ENCODE measurements around the gene ADA. TPM values are rescaled to one million over a fixed set of nuclear protein-coding genes. Genes with fewer than 3 reads are reported as not detected.

The ADA gene
- total RNA-seq, 2 donors from 2014 or later, result 30.4 to 32.5 TPM

DNA sequence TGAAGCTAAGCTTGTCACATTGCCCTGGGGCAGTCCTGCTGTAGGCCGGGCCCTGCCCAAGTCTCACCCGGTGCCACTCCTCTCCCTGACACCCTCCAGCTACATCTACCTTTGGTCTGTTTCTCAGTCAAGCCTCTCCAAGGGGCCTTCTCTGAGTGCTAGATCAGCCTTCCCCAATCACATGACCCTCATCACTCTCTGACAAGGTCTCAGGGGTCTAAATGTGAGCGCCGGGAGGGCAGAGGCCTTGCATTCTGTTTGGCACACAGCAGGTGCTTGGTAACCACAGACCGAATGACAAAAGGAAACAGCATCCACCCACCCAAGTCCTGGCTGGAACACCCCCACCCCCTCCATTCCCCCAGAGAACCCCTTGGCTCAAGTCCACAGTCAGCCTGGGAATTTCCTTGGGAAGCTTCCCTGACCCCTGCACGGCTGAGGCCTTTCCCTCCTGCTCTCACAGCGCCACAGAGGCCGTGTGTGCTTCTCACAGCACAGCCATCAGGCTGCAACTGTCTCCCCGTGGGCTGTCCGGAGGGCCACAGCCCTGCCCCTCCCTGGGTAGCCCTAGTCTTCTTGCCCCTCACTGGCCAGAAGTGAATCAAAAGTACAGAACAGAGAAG is 36.2 kb downstream of the ADA start:
- Mint-ChIP-seq H3K27ac (peak overlapping the region; percentile 82), H3K36me3 (ENCODE audit: low read depth) (peaks cover 38% of the 10 kb centered on the region), H3K4me1 (peaks cover 22% of the 10 kb centered on the region), H3K27me3 (no peaks in the 10 kb centered on the region), H3K9me3 (no peaks in the 10 kb centered on the region), H3K4me3 (peak overlapping the region; percentile 16)
- peak; percentile 18 for ATAC-seq (replicated peaks)

DNA sequence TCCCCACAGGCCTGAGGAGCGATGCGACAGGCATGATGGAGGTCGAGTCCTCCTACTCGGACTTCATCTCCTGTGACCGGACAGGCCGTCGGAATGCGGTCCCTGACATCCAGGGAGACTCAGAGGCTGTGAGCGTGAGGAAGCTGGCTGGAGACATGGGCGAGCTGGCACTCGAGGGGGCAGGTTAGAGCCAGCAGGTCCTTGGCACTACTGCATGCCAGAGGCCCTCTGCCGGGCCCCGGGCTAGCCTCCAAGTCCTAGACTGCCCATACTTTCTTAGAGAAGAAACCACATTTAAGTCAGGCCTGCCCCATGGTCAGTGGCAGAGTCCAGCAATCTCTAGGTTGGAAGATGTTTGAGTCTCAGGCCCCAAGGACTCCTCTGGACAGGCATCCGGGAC is 37.0 kb downstream of the ADA start:
- Mint-ChIP-seq H3K27ac (peak overlapping the region; percentile 82), H3K4me1 (peaks cover 22% of the 10 kb centered on the region), H3K27me3 (no peaks in the 10 kb centered on the region), H3K9me3 (no peaks in the 10 kb centered on the region), H3K36me3 (ENCODE audit: low read depth) (peaks cover 30% of the 10 kb centered on the region), H3K4me3 (no peak overlapping the region)
- ATAC-seq (replicated peaks), result no peak

DNA sequence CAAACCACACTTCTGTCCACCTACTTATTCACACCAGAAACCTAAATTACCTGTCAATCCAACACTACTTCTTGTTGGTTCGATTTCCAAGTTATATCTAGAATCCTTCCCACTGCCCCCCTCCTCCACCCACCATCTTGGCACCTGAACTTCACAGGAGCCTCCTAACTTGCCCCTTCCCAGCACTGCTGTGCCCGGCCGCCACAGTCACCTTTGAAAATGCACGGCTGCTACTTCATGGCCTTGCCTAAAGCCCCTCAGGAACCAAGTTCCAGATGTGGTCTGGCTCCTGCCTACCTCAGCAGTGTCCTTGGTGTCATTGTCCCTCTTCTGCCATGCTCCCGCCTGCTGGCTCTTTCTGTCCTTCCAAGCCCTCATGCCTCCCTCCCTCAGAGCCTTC is 37.9 kb downstream of the ADA start:
- ATAC-seq (replicated peaks), result no peak
- Mint-ChIP-seq H3K9me3 (no peaks in the 10 kb centered on the region), H3K27me3 (no peaks in the 10 kb centered on the region), H3K36me3 (ENCODE audit: low read depth) (peaks cover 22% of the 10 kb centered on the region), H3K27ac (peak overlapping the region; percentile 82), H3K4me1 (peaks cover 22% of the 10 kb centered on the region), H3K4me3 (no peak overlapping the region)

DNA sequence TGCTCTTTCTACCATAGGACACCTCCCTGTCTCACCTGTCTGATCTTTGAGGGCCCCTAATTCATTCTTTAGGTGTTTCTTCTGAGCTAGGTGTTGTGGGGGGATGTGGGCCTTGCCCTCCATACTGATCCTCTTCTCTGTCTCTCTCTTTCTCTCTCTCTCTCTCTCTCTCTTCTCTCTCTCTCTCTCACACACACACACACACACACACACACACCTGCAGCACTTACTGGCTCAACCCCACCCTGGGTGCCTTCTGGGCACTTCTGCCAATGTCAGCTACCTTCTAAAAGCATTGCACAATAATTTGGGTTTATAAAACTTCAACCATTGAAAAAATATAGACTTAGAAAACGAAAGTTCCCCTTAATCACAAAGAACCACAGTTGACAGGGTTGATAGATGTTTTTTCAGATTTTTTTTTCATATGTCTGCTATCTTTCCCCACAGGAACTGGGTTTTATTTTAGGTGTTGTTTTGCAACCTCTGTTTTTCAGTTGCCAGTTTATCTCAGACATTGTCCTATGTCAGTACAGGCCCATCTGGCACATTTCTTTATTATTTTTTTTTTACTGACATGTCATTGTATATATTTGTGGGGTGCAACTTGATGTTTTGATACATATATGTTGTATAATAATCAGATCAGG is 41.1 kb downstream of the ADA start:
- Mint-ChIP-seq H3K9me3 (no peaks in the 10 kb centered on the region), H3K27ac (peak overlapping the region; percentile 84), H3K4me3 (peak overlapping the region; percentile 60)

DNA sequence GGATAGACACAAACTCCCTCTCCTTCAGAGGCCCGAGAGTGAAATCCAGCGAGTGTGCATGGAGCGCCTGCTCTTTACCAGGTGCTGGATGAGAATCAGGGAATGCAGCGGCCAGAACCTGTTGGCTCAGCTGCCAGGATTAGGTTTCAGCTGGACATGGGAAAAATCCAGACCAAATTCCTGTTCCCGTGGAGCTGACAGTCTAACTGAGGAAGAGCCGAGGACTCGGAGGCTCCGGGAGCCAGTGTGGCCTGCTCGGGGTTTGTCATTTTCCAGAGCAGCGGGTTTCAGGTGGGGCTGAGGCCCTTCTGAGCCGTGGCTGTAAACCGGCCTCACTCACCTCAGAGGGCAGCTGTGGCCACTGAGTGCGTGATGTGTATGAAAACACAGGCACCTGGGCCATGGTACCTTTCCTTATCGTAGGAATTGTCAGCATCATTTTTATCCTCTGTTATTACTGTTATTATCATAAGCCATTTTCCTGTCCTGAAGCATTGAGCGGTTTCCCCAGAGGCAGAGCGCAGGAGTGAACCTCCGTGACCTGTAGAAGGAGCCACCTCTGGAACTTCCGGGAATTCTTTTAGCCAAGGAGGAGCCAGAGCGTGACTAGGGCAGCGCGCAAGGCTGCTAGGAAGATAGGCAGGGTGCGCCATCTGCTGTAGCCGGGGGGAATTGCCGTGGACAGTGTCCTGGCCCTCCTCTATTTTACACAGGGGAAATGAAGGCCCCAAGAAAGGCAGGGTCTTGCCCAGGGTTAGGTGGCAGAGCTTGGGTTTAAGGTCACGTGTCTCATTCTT is 41.8 kb downstream of the ADA start:
- no peaks in the 10 kb centered on the region for H3K9me3 Mint-ChIP-seq
- peak overlapping the region; percentile 84 for H3K27ac Mint-ChIP-seq
- peak; percentile 99 for ATAC-seq (replicated peaks)
- H3K4me3 Mint-ChIP-seq, result peak overlapping the region; percentile 60
- no peaks in the 10 kb centered on the region for H3K27me3 Mint-ChIP-seq
- peaks cover 12% of the 10 kb centered on the region for H3K36me3 Mint-ChIP-seq (ENCODE audit: low read depth)
- H3K4me1 Mint-ChIP-seq, result no peaks in the 10 kb centered on the region

More for the DNA sequence above, 41.1 kb downstream of the ADA start:
- Mint-ChIP-seq H3K36me3 (ENCODE audit: low read depth) (peaks cover 17% of the 10 kb centered on the region), H3K27me3 (no peaks in the 10 kb centered on the region), H3K4me1 (peaks cover 4% of the 10 kb centered on the region)
- ATAC-seq (replicated peaks), result peak; percentile 8

DNA sequence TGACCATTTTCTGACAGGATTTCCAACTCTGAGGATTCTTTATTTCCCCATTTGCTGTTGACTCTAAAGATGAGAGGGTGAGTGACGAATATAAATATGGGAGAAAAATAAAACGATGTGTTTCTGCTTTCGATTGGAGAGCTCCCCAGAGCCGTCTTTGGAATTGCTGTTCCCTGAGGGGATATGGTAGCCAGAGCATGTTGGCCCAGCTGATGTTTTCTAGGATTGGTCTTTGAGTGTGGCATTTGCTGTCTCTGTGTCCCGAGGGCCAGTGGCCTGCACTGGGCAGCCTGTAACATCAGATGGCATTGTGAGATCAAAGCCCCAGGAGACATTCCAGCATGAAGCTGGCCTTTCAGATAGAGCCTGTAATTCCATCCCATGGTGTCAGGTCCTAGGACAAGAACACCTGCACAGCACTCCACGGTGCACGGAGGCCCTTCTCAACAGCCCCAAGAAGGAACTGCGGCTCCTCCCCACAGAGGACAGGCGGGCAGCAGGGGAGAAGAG is 42.4 kb downstream of the ADA start:
- Mint-ChIP-seq H3K27me3 (no peaks in the 10 kb centered on the region), H3K36me3 (ENCODE audit: low read depth) (peaks cover 7% of the 10 kb centered on the region), H3K9me3 (no peaks in the 10 kb centered on the region), H3K4me1 (no peaks in the 10 kb centered on the region), H3K27ac (peak overlapping the region; percentile 28), H3K4me3 (no peak overlapping the region)
- ATAC-seq (replicated peaks), result no peak

DNA sequence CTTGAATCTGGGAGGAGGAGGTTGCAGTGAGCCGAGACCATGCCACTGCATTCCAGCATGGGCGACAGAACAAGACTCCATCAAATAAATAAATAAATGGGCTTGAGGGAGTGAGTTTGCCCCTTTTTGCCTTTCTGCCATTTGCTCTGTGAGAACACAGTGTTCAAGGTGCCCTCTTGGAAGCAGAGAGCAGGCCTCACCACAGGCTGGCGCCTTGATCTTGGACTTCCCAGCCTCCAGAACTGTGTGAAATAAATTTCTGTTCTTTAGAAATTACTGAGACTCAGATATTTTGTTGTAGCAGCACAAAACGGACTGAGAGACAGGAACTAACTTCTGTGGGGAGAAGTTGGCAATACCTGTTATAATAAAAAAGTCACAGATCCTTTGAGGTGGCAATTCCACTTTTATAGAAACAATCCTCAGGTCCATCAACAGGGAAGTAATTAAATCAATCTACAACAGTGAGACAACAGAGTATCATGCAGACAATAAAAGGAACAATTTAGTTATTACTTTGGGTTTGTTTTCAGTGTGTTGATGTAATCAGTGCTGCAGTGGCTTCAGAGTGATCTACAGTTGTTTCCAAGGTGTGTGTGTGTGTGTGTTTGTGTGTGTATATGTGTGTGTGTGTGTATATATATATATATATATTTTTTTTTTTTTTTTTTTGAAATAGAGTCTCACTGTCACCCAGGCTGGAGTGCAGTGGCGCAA is 44.6 kb downstream of the ADA start:
- H3K4me1 Mint-ChIP-seq, result no peaks in the 10 kb centered on the region
- no peaks in the 10 kb centered on the region for H3K27me3 Mint-ChIP-seq
- H3K9me3 Mint-ChIP-seq, result no peaks in the 10 kb centered on the region
- H3K36me3 Mint-ChIP-seq (ENCODE audit: low read depth), result no peaks in the 10 kb centered on the region
- H3K27ac Mint-ChIP-seq, result no peak overlapping the region
- ATAC-seq (replicated peaks), result no peak
- H3K4me3 Mint-ChIP-seq, result no peak overlapping the region

DNA sequence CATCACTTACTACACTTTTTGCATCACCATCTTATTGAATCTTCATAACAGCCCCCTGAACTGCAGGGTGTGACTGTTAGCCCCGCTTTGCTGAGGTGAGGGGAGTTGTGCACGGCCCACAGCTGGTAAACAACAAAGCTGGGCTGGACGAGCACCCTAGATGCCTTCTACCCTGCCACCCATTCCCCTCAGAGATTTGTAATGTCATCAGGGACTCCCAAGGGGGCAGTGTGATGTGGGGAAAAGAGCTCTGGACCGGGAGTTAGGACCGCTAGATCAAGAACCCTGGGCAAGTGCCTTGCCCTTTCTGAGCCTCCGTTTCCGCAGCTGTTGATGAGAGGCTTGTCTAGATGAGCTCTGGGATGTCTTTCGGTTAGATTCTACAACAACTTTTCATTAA is 48.2 kb downstream of the ADA start:
- H3K4me3 Mint-ChIP-seq, result no peak overlapping the region
- H3K36me3 Mint-ChIP-seq (ENCODE audit: low read depth), result no peaks in the 10 kb centered on the region
- H3K27me3 Mint-ChIP-seq, result no peaks in the 10 kb centered on the region
- peaks cover 3% of the 10 kb centered on the region for H3K4me1 Mint-ChIP-seq
- no peak overlapping the region for H3K27ac Mint-ChIP-seq
- no peak for ATAC-seq (replicated peaks)
- no peaks in the 10 kb centered on the region for H3K9me3 Mint-ChIP-seq

DNA sequence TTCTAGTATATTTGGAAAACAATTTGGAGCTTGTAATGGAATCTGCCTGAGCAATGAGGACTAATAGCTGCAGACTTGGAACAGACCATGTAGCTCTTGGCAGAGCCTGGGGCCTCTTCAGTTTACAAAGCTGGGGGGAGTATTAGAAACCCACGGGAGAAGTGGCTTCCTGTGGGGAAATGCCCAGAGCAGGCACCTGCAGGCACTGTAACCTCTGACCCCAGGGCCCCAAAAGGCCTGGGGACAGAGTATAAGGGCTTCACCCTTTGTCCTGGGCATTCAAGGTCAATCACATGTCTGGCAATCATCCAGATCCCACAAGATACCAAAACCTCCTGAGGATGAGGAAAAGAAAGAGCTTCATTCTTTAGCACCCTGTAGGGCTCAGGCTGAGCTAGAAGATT is 49.7 kb downstream of the ADA start:
- no peak for ATAC-seq (replicated peaks)
- H3K9me3 Mint-ChIP-seq, result no peaks in the 10 kb centered on the region

DNA sequence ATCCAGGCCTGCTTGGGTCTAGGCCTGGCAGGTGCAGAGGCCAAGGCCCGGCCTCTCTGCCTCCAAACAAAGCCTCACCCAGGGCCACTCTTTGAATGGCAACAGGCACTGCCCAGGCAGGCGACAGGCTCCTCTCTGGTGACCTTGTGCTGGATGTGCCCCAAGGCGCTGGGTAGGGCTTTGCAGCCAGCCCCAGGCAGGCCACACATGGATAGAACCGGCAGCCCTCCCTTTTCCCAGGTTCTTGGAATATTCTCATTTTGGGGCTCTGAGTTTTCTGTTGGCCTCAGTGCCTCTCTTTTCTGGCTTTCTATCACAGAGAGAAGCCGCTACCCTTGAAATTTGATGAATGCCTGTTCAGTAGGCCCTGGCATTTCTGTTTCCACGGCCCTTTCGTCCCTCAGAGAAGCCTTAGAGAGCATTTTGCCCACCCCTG is 50.2 kb downstream of the ADA start:
- ATAC-seq (replicated peaks), result no peak
- Mint-ChIP-seq H3K36me3 (ENCODE audit: low read depth) (no peaks in the 10 kb centered on the region), H3K27ac (no peak overlapping the region), H3K4me3 (no peak overlapping the region), H3K9me3 (no peaks in the 10 kb centered on the region), H3K27me3 (no peaks in the 10 kb centered on the region), H3K4me1 (peaks cover 5% of the 10 kb centered on the region)

More for the DNA sequence above, 49.7 kb downstream of the ADA start:
- no peak overlapping the region for H3K4me3 Mint-ChIP-seq
- no peaks in the 10 kb centered on the region for H3K36me3 Mint-ChIP-seq (ENCODE audit: low read depth)
- H3K27me3 Mint-ChIP-seq, result no peaks in the 10 kb centered on the region
- no peak overlapping the region for H3K27ac Mint-ChIP-seq
- peaks cover 5% of the 10 kb centered on the region for H3K4me1 Mint-ChIP-seq

DNA sequence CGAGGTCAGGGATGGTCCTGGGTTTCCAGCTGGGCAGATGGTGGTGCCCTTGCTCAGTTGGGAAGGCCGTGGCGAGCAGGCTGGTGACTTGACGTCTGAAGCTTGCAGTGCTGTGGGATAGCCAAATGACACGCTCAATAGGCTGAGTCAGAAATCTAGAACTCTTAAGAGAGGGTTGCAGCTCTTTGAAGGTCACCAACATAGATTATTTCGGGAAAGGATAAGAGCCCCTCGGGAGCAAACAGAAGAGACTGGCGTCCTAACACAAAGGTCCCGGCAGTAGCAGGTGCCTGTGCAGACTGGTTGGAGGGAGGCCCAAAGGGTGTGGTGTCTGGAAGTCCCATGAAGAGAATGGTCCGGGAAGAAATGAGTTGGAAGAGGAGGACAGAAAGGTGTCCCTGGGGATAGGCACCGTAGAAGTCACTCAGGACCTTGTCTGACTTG is 50.7 kb downstream of the ADA start:
- H3K9me3 Mint-ChIP-seq, result no peaks in the 10 kb centered on the region
- peaks cover 5% of the 10 kb centered on the region for H3K4me1 Mint-ChIP-seq
- H3K27me3 Mint-ChIP-seq, result no peaks in the 10 kb centered on the region
- H3K27ac Mint-ChIP-seq, result no peak overlapping the region
- H3K4me3 Mint-ChIP-seq, result no peak overlapping the region
- H3K36me3 Mint-ChIP-seq (ENCODE audit: low read depth), result no peaks in the 10 kb centered on the region
- ATAC-seq (replicated peaks), result no peak

DNA sequence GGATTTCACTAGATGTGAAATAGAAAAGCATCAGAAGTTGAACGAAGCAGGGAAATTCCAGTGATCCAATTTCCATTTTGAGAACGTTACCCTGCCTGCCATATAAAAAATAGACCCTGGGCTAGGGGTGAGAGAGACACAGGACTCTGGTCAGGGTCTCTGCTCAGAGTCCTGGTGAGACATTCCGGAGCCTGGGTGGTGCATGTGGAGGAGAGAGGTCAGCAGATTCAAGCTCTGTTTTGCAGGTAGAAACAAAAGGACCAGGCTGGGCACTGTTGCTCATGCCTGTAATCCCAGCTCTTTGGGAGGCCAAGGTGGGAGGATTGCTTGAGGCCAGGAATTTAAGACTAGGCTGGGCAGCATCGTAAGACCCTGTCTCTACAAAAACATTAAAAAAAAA is 51.2 kb downstream of the ADA start:
- peaks cover 5% of the 10 kb centered on the region for H3K4me1 Mint-ChIP-seq
- H3K27ac Mint-ChIP-seq, result no peak overlapping the region
- H3K36me3 Mint-ChIP-seq (ENCODE audit: low read depth), result no peaks in the 10 kb centered on the region
- H3K4me3 Mint-ChIP-seq, result no peak overlapping the region
- ATAC-seq (replicated peaks), result no peak
- no peaks in the 10 kb centered on the region for H3K27me3 Mint-ChIP-seq
- no peaks in the 10 kb centered on the region for H3K9me3 Mint-ChIP-seq

DNA sequence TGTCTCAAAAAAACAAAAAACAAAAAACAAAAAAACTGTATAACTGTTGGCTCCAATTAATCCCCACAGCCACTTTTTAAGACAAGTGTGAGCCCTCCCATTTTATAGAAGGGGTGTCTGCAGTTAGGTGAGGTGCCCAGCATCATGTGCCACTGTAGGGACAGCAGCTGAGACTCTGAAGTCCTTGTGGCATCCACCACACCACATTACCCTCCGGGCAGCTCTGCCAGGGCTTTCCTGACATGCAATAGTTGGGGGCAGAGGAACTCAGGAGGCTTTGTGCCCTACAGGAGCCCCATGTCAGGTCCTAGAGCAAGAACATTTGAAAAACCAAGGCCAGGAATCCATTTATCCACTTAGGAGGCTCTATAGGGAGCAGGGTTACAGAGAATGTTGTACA is 51.8 kb downstream of the ADA start:
- Mint-ChIP-seq H3K4me3 (no peak overlapping the region), H3K9me3 (no peaks in the 10 kb centered on the region), H3K36me3 (ENCODE audit: low read depth) (no peaks in the 10 kb centered on the region), H3K27me3 (no peaks in the 10 kb centered on the region), H3K4me1 (peaks cover 5% of the 10 kb centered on the region), H3K27ac (no peak overlapping the region)
- no peak for ATAC-seq (replicated peaks)
